IMR-90 (cell line): ENCODE results near the gene PLRG1. TPM values are rescaled to one million over a fixed set of nuclear protein-coding genes. Genes with fewer than 3 reads are reported as not detected.
A peak's percentile ranks its signal among the peaks of the same experiment; 100 is the strongest.

Experiments
- ATAC-seq: fragments of 200-7000 bp; cut with Tn5 transposase; 2 replicates; pipeline ENCODE4 v1.9.1; 2020; ENCODE audit warnings: low read depth, mild to moderate bottlenecking, moderate library complexity
- BruUV-seq: library from RNA; stranded (reverse); fragments of 400-500 nt; replicated peaks from 2 replicates; lab custom pipeline; 2021; lab: Mats Ljungman, UMichigan
- CTCF ChIA-PET: fragments of 300-600 bp; formaldehyde crosslinking; extraction: SDS; loops from one replicate; lab custom pipeline; 2021; ENCODE audit warnings: antibody characterized with exemption; lab: Yijun Ruan, JAX
- POLR2A ChIA-PET: fragments of 300-600 bp; sonication (Branson Sonifier 250); formaldehyde crosslinking; loops from one replicate; lab custom pipeline; 2022; ENCODE audit warnings: antibody characterized with exemption; ENCODE audit not compliant: unreplicated experiment; lab: Charles Lee
- DNase-seq: peaks from one replicate; pipeline ENCODE4 v3.0.0; 2013
- H2AFZ ChIP-seq: replicated peaks from 2 replicates; pipeline ENCODE3; 2013; ENCODE audit warnings: low read length, mild to moderate bottlenecking; ENCODE audit not compliant: poor library complexity
- H2AK5ac ChIP-seq: 2 replicates; pipeline ENCODE4 v1.6.1; 2013; ENCODE audit warnings: low read depth, low read length, inconsistent platforms
- H2AK9ac ChIP-seq: replicated peaks from 2 replicates; pipeline ENCODE3; 2013; ENCODE audit warnings: mild to moderate bottlenecking, low read depth, low read length, moderate library complexity; ENCODE audit not compliant: poor library complexity
- H2BK120ac ChIP-seq: 2 replicates; pipeline ENCODE4 v1.6.1; 2013; ENCODE audit warnings: low read depth, low read length, inconsistent platforms
- H2BK15ac ChIP-seq: 3 replicates; pipeline ENCODE4 v1.6.1; 2013; ENCODE audit warnings: low read depth, low read length, inconsistent platforms
- H2BK20ac ChIP-seq: 2 replicates; pipeline ENCODE4 v1.6.1; 2013; ENCODE audit warnings: low read depth, mild to moderate bottlenecking, inconsistent platforms, low read length, moderate library complexity
- H2BK5ac ChIP-seq: 2 replicates; pipeline ENCODE4 v1.6.1; 2013; ENCODE audit warnings: mild to moderate bottlenecking, low read depth, low read length, inconsistent platforms; ENCODE audit not compliant: poor library complexity, severe bottlenecking
- H3K14ac ChIP-seq: replicated peaks from 2 replicates; pipeline ENCODE4 v1.6.1; 2013; ENCODE audit warnings: low read depth, low read length, inconsistent platforms
- H3K18ac ChIP-seq: 2 replicates; pipeline ENCODE4 v1.6.1; 2013; ENCODE audit warnings: low read depth, low read length, control low read depth
- H3K23ac ChIP-seq: 2 replicates; pipeline ENCODE4 v1.6.1; 2013; ENCODE audit warnings: low read depth, low read length, inconsistent platforms
- H3K27ac ChIP-seq: 2 replicates; pipeline ENCODE4 v1.5.1; 2013; ENCODE audit warnings: mild to moderate bottlenecking, control low read depth, low read length; ENCODE audit not compliant: insufficient read depth
- H3K27me3 ChIP-seq: 2 replicates; pipeline ENCODE4 v1.6.1; 2013; ENCODE audit warnings: low read length; ENCODE audit not compliant: control insufficient read depth, insufficient read depth
- H3K36me3 ChIP-seq: 2 replicates; pipeline ENCODE4 v1.6.1; 2013; ENCODE audit warnings: low read length, mixed read lengths; ENCODE audit not compliant: control insufficient read depth, insufficient read depth
- H3K4ac ChIP-seq: 2 replicates; pipeline ENCODE4 v1.6.1; 2013; ENCODE audit warnings: low read depth, low read length, inconsistent platforms
- H3K4me1 ChIP-seq: 2 replicates; pipeline ENCODE4 v1.6.1; 2013; ENCODE audit warnings: low read length, mixed read lengths; ENCODE audit not compliant: control insufficient read depth, insufficient read depth
- H3K4me2 ChIP-seq: 2 replicates; pipeline ENCODE4 v1.6.1; 2013; ENCODE audit warnings: low read depth, mild to moderate bottlenecking, control low read depth, low read length, moderate library complexity
- H3K4me3 ChIP-seq: 2 replicates; pipeline ENCODE4 v1.5.1; 2013; ENCODE audit warnings: low read depth, mild to moderate bottlenecking, control low read depth, low read length, moderate library complexity; ENCODE audit not compliant: insufficient read depth
- H3K56ac ChIP-seq: 2 replicates; pipeline ENCODE4 v1.6.1; 2013; ENCODE audit warnings: low read length, inconsistent platforms; ENCODE audit not compliant: insufficient read depth; ENCODE audit errors: extremely low read depth
- H3K79me1 ChIP-seq, 2 experiments: 2 replicates each; pipeline ENCODE4 v1.6.1; 2013; ENCODE audit warnings: low read length in 2 of 2, inconsistent platforms in 1 of 2, low read depth in 1 of 2
- H3K9ac ChIP-seq: 2 replicates; pipeline ENCODE4 v1.6.1; 2013; ENCODE audit warnings: low read depth, low read length, control low read depth
- H3K9me1 ChIP-seq: 2 replicates; pipeline ENCODE4 v1.6.1; 2013; ENCODE audit warnings: low read length, inconsistent platforms; ENCODE audit not compliant: insufficient read depth
- H3K9me3 ChIP-seq: 2 replicates; pipeline ENCODE4 v1.6.1; 2013; ENCODE audit warnings: low read length; ENCODE audit not compliant: control insufficient read depth, insufficient read depth
- H4K20me1 ChIP-seq: 2 replicates; pipeline ENCODE4 v1.6.1; 2013; ENCODE audit warnings: low read length, inconsistent platforms; ENCODE audit not compliant: insufficient read depth
- H4K5ac ChIP-seq: 2 replicates; pipeline ENCODE4 v1.6.1; 2013; ENCODE audit warnings: mild to moderate bottlenecking, low read depth, low read length, control low read depth
- H4K8ac ChIP-seq, 2 experiments: 2 replicates each; pipeline ENCODE4 v1.6.1; 2013; ENCODE audit warnings: low read depth in 2 of 2, low read length in 2 of 2, control low read depth in 1 of 2, inconsistent platforms in 1 of 2
- H4K91ac ChIP-seq: 2 replicates; pipeline ENCODE4 v1.6.1; 2013; ENCODE audit warnings: low read depth, low read length, inconsistent platforms; ENCODE audit not compliant: insufficient read depth
- BHLHE40 ChIP-seq: fragments of 150-350 bp; IDR thresholded peaks from 2 replicates; pipeline ENCODE4 v1.6.1; 2016; ENCODE audit warnings: mild to moderate bottlenecking, low read depth, low read length
- CEBPB ChIP-seq: IDR thresholded peaks from 2 replicates; pipeline ENCODE4 v1.6.1; 2012; ENCODE audit warnings: low read depth, low read length, improper control_type of control experiment
- CHD1 ChIP-seq: IDR thresholded peaks from 2 replicates; pipeline ENCODE4 v1.6.1; 2012; ENCODE audit warnings: low read depth, low read length, improper control_type of control experiment
- MAFK ChIP-seq: IDR thresholded peaks from 2 replicates; pipeline ENCODE4 v1.6.1; 2012; ENCODE audit warnings: low read depth, low read length, improper control_type of control experiment
- MAZ ChIP-seq: IDR thresholded peaks from 2 replicates; pipeline ENCODE4 v1.6.1; 2012; ENCODE audit warnings: low read depth, mild to moderate bottlenecking, low read length, improper control_type of control experiment, moderate library complexity, borderline replicate concordance
- MXI1 ChIP-seq: IDR thresholded peaks from 2 replicates; pipeline ENCODE4 v1.6.1; 2012; ENCODE audit warnings: low read depth, mild to moderate bottlenecking, low read length, moderate library complexity, borderline replicate concordance
- NFE2L2 ChIP-seq: fragments of 150-350 bp; IDR thresholded peaks from 2 replicates; pipeline ENCODE4 v1.6.1; 2016; ENCODE audit warnings: low read depth, mild to moderate bottlenecking, low read length
- WGBS, 2 experiments: methylation state at CpG; one replicate each; pipeline versions ENCODE4 v1.1.5 to v1.1.7; 2013; ENCODE audit warnings: missing lambda C conversion rate in 2 of 2; ENCODE audit not compliant: insufficient read length in 1 of 2; ENCODE audit errors: extremely low coverage in 2 of 2; 5-methylcytosine and 5-hydroxymethylcytosine counted together
- dilution Hi-C: fragments of 300-500 bp; cut with HindIII; formaldehyde crosslinking; loops from one replicate; pipeline ENCODE4 v1.14.3; 2018; ENCODE audit warnings: low sequenced_read_pairs; ENCODE audit not compliant: unreplicated experiment
- in situ Hi-C: fragments of 300-500 bp; cut with MboI; formaldehyde crosslinking; loops from 3 replicates; pipeline ENCODE4 v1.14.3; 2019; ENCODE audit warnings: low sequenced_read_pairs, inconsistent platforms, mixed read lengths
- intact Hi-C: fragments of 100-400 bp; cut with micrococcal nuclease; formaldehyde crosslinking; loops from 2 replicates; pipeline ENCODE4 v1.10.0; 2022
- polyA plus RNA-seq, 3 experiments: library from polyadenylated mRNA; depleted of rRNA; stranded (reverse); fragments of >200 nt; gene quantifications; 2 replicates each; pipeline ENCODE4 v1.2.3, GENCODE V29; 2012; ENCODE audit warnings: low replicate concordance in 1 of 3
- total RNA-seq: library from RNA; depleted of rRNA; stranded (reverse); fragments of >200 nt; gene quantifications from 2 replicates; pipeline ENCODE4 v1.2.3, GENCODE V29; 2012
- TF ChIP-seq, protein P1 (sequence below): fragments of 150-350 bp; IDR thresholded peaks from 2 replicates; pipeline ENCODE4 v1.6.1; 2017; ENCODE audit warnings: mild to moderate bottlenecking, antibody characterized with exemption, low read length, low read depth

PLRG1 gene
- total and polyA plus RNA-seq, 2 of the 4 experiments (the other 2 are of a cell fraction): 76.1 to 200 TPM

DNA sequence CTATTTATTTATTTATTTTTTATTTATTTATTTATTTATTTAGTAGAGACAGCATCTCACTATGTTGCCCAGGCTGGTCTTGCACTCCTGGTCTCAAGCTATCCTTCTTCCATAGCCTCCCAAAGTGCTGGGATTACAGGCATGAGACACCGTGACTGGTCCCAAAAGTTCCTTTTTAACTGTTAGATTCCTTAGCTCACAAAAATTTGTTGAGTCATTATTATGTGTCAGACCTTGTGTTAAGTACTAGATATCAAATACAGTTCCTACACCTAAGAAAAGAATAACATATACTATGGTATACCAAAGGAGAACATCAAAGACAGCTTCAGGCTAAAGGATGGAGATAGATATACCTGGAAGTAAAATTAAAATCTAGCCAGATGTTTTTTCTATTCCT is 28.7 kb upstream of the PLRG1 start:
- WGBS, 2 experiments: no CpG with 5 or more reads among the region's 1 CpG
- ChIA-PET CTCF (interaction anchor here (0.6 to 1.6 kb wide), 3 partner anchors 17 to 47 kb away, joined by 3 to 6 read pairs (median 3); no protein-coding TSS in a partner anchor), POLR2A (no interaction called here)
- Histone ChIP-seq H4K8ac (no peak overlapping the region), H3K9me1 (no peaks in the 10 kb centered on the region), H3K36me3 (no peaks in the 10 kb centered on the region), H3K9me3 (no peaks in the 10 kb centered on the region), H2BK15ac (no peak overlapping the region), H3K23ac (no peak overlapping the region), H2BK120ac (no peak overlapping the region), H2BK20ac (no peak overlapping the region), H3K9ac (no peak overlapping the region), H3K18ac (no peak overlapping the region), H4K5ac (no peak overlapping the region), H3K14ac (no peak overlapping the region), H3K4me2 (no peak overlapping the region), H4K20me1 (no peaks in the 10 kb centered on the region), H2BK5ac (no peak overlapping the region), H3K4me3 (no peak overlapping the region), H3K4me1 (no peaks in the 10 kb centered on the region), H2AFZ (no peak overlapping the region), H3K79me1 (no peaks in the 10 kb centered on the region), H4K91ac (no peak overlapping the region), H3K56ac (no peak overlapping the region), H3K27me3 (no peaks in the 10 kb centered on the region; the same call in 1 of the 2 replicates), H3K27ac (no peak overlapping the region), H2AK5ac (no peak overlapping the region), H2AK9ac (no peak overlapping the region), H3K4ac (no peak overlapping the region)
- no peak for DNase-seq
- ATAC-seq: no peak
- intact Hi-C loops: no loop called here
- TF ChIP-seq MAZ (no peak), NFE2L2 (peak; percentile 29; the same call in 1 of the 2 replicates), CHD1 (no peak), MAFK (no peak), MXI1 (no peak), BHLHE40 (no peak), CEBPB (no peak)
- TF ChIP-seq, protein P1, sequence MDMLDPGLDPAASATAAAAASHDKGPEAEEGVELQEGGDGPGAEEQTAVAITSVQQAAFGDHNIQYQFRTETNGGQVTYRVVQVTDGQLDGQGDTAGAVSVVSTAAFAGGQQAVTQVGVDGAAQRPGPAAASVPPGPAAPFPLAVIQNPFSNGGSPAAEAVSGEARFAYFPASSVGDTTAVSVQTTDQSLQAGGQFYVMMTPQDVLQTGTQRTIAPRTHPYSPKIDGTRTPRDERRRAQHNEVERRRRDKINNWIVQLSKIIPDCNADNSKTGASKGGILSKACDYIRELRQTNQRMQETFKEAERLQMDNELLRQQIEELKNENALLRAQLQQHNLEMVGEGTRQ: no peak
- in situ Hi-C loops: no loop called here
- no TSS peak for BruUV-seq
- dilution Hi-C loops: no loop called here
